Activated CD4-positive, alpha-beta T cell treated with anti-CD3 and anti-CD28 coated beads, Interleukin-2, amount 10 ng/mL, durations not matched to agents 24 days and 14 days (primary cell): ENCODE data around the gene FREM2. TPM values are rescaled to one million over a fixed set of nuclear protein-coding genes. Genes with fewer than 3 reads are reported as not detected.

Source experiments
- DNase-seq: peaks from one replicate; pipeline ENCODE4 v3.0.0; 2022
- H3K27ac Mint-ChIP-seq: one replicate; pipeline ENCODE4 v1.8.0; 2022; ENCODE audit warnings: mild to moderate bottlenecking, mixed read lengths
- H3K27me3 Mint-ChIP-seq: one replicate; pipeline ENCODE4 v1.8.0; 2022; ENCODE audit warnings: mixed read lengths
- H3K36me3 Mint-ChIP-seq: one replicate; pipeline ENCODE4 v1.8.0; 2022; ENCODE audit warnings: low read depth, mild to moderate bottlenecking, mixed read lengths
- H3K4me1 Mint-ChIP-seq: one replicate; pipeline ENCODE4 v1.8.0; 2021; ENCODE audit warnings: mixed read lengths
- H3K4me3 Mint-ChIP-seq: one replicate; pipeline ENCODE4 v1.8.0; 2022; ENCODE audit warnings: mild to moderate bottlenecking, moderate library complexity, mixed read lengths
- H3K9me3 Mint-ChIP-seq: one replicate; pipeline ENCODE4 v1.8.0; 2021; ENCODE audit warnings: mixed read lengths
- intact Hi-C: fragments of 100-400 bp; cut with micrococcal nuclease; formaldehyde crosslinking; loops from one replicate; pipeline ENCODE4 v1.15.1; 2023
- total RNA-seq: library from RNA; stranded (reverse); gene quantifications from 2 replicates; pipeline ENCODE4 v1.2.3, GENCODE V29; 2022

The FREM2 gene
- total RNA-seq, 1 donor from 2014 or later, result under 0.01 TPM

DNA sequence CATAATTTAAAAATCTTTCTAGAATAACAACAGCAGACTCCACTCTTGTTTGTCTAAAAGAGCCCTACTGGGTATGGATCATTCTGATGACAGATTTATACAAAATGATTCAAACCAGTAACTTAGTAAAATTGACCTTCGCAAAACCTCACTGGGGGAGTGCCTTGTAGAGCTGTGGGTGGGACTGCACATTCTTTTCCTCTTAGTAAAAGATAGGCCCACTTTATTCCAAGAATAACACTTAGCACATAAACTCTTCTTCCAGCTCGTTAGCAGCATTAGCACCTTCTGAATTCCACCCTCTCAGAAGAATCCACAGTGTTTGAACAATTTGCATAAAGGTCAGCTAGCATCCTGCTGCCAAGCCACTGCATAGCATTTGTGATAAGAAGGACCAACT is 196.9 kb downstream of the FREM2 start:
- Mint-ChIP-seq H3K9me3 (no peaks in the 10 kb centered on the region), H3K27me3 (peaks cover 7% of the 10 kb centered on the region), H3K27ac (no peak overlapping the region), H3K4me3 (no peak overlapping the region), H3K4me1 (no peaks in the 10 kb centered on the region), H3K36me3 (no peaks in the 10 kb centered on the region)
- no peak for DNase-seq
- intact Hi-C loops, result no loop called here

DNA sequence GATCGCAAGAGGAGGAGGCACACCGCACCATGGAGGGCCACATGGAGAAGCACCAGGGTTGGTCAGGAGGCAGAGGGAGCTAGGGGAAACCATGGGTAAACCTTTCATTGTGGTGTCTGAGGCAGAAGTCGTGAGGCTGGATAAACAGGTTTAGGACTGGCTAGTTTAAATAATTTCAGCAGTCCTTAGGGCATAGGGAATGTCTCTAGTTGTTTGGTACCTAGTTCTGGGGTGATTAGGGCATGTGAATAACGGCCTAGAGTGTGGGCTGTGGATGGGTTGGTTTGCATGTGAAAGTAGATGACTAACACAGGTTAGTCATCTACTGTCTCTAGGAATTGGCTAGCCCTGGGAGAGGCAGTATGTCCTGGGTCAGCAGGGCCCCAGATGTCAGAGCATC is 201.4 kb downstream of the FREM2 start:
- no peak overlapping the region for H3K4me3 Mint-ChIP-seq
- H3K27ac Mint-ChIP-seq, result no peak overlapping the region
- no peak for DNase-seq
- intact Hi-C loops, result no loop called here
- peaks cover 10% of the 10 kb centered on the region for H3K27me3 Mint-ChIP-seq
- no peaks in the 10 kb centered on the region for H3K4me1 Mint-ChIP-seq
- H3K9me3 Mint-ChIP-seq, result no peaks in the 10 kb centered on the region
- no peaks in the 10 kb centered on the region for H3K36me3 Mint-ChIP-seq

DNA sequence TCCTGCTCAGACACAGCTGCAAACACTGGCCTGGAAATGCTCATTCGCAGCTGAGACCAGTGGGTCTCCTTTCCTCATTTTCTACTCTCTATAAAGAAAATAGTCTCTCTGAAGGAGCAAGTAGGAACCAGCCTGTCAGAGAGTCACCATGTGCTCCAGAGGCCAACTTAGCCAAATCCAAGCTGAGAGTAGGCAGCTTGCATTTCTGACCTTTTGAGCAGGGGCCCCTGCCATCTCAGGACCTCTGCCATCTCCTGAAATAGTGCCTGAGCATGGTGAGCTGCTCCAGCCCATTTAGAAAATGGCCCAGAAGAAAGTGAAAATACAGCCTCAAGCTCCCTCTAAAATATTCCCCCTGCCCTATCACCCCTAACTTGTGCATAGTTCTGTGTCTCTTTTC is 208.2 kb downstream of the FREM2 start:
- no peaks in the 10 kb centered on the region for H3K4me1 Mint-ChIP-seq

DNA sequence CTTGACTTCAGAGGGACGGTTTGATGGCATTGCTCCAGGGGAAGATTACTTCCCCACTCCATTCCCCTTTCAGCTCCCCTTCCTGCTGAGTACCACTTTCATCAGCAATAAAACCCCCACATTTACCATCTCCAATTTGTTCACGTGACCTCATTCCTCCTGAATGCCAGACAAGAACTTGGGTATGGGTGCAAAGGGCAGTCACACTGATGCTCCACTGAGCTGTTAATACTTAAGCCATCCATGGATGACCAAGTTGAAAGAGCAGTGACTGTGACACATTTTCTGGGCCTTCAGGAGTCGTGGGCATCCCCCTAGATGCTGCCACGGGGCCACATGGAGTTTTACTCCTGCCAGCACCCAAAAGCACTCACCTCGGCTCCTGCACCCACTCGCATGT is 210.6 kb downstream of the FREM2 start:
- no peaks in the 10 kb centered on the region for H3K27me3 Mint-ChIP-seq
- intact Hi-C loops, result no loop called here
- H3K27ac Mint-ChIP-seq, result no peak overlapping the region
- no peaks in the 10 kb centered on the region for H3K9me3 Mint-ChIP-seq
- no peaks in the 10 kb centered on the region for H3K4me1 Mint-ChIP-seq
- no peak for DNase-seq
- H3K36me3 Mint-ChIP-seq, result no peaks in the 10 kb centered on the region
- H3K4me3 Mint-ChIP-seq, result no peak overlapping the region

More for the DNA sequence above, 208.2 kb downstream of the FREM2 start:
- no peak for DNase-seq
- no peaks in the 10 kb centered on the region for H3K36me3 Mint-ChIP-seq
- H3K9me3 Mint-ChIP-seq, result no peaks in the 10 kb centered on the region
- intact Hi-C loops, result no loop called here
- H3K27ac Mint-ChIP-seq, result no peak overlapping the region
- H3K4me3 Mint-ChIP-seq, result no peak overlapping the region
- H3K27me3 Mint-ChIP-seq, result peaks cover 4% of the 10 kb centered on the region

DNA sequence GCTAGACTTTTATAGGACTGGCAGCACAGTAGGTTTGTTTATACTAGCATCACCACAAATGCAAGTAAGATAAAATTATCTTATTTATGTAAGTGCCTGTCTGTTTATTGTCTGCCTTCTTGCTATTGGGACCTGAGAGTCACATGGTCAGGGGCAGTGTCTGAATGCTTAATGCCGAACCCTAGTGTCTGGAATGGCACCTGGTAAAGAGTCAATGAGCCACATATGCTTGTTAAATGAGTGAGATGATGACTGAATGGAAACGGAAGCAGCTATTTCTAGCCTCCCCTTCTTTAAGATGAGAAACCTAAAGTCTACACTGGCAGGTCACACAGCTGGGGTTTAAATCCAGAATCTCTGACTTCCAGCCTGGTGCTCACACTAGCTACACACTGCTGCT is 211.6 kb downstream of the FREM2 start:
- intact Hi-C loops, result no loop called here
- DNase-seq, result no peak
- H3K4me3 Mint-ChIP-seq, result no peak overlapping the region
- no peaks in the 10 kb centered on the region for H3K9me3 Mint-ChIP-seq
- H3K4me1 Mint-ChIP-seq, result no peaks in the 10 kb centered on the region
- H3K27ac Mint-ChIP-seq, result no peak overlapping the region
- no peaks in the 10 kb centered on the region for H3K27me3 Mint-ChIP-seq
- H3K36me3 Mint-ChIP-seq, result no peaks in the 10 kb centered on the region

DNA sequence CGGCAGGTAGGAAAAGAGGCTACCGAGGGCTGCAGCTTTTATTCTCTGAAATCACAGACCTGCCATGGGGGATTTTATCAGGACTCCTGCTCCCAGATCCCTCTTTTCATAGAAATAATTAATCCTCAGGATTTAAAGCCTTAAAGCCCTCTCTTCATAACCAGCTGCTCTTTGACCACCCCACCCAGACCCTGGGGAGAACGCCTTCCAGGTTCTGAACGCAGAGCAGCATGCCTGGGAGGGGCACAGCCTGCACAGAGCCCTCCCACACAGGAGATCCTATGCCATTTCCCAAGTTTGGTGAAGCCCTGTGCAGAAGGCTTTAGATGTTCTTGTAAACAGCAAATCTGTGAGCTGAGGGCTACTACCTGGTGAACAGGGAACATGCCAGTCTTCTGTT is 212.7 kb downstream of the FREM2 start:
- DNase-seq, result no peak
- H3K4me3 Mint-ChIP-seq, result no peak overlapping the region
- H3K36me3 Mint-ChIP-seq, result no peaks in the 10 kb centered on the region
- no peaks in the 10 kb centered on the region for H3K4me1 Mint-ChIP-seq
- no peak overlapping the region for H3K27ac Mint-ChIP-seq
- H3K9me3 Mint-ChIP-seq, result no peaks in the 10 kb centered on the region
- intact Hi-C loops, result no loop called here
- H3K27me3 Mint-ChIP-seq, result no peaks in the 10 kb centered on the region

DNA sequence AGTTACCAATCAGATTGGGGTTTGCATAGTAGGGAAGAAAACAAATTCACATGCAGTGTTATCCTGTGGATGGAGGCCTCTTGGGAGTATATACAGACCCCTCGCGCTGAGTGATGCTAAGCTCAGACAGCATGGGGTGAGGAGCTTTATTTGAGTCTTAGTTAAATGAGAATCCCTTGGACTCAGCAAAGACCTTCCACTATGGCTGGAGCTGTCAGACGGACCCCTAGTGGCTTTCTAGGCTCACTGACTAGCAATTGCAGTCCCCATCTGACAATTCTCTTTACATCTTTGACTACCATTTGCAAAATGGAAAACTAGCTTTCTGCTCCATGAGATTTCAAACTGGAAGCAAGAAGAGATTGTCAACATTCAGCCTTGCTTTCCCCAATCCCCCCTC is 213.3 kb downstream of the FREM2 start:
- H3K27ac Mint-ChIP-seq, result no peak overlapping the region
- no peaks in the 10 kb centered on the region for H3K4me1 Mint-ChIP-seq
- H3K27me3 Mint-ChIP-seq, result no peaks in the 10 kb centered on the region
- intact Hi-C loops, result no loop called here
- no peak for DNase-seq
- no peak overlapping the region for H3K4me3 Mint-ChIP-seq
- no peaks in the 10 kb centered on the region for H3K36me3 Mint-ChIP-seq
- no peaks in the 10 kb centered on the region for H3K9me3 Mint-ChIP-seq

DNA sequence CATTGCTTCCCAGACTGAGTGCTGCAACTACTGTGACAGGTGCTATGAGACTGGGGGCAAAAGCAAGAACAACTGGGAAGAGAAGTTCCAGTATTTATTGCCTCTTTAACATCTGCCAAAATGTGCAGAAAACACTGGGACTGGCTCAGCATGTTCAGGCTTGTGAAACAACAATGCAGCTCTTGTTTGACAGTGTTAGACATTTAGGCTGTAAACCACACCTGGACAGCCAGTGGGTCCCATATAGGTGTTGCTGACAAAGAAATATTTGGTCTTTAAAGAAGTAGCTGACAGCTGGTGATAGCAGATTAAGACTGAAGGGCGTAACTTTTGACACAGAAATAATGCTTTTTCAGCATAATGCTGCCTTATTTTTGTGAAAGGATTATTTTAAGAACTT is 215.7 kb downstream of the FREM2 start:
- Mint-ChIP-seq H3K4me3 (no peak overlapping the region), H3K9me3 (no peaks in the 10 kb centered on the region), H3K4me1 (no peaks in the 10 kb centered on the region), H3K27me3 (peaks cover 3% of the 10 kb centered on the region), H3K27ac (no peak overlapping the region), H3K36me3 (no peaks in the 10 kb centered on the region)
- intact Hi-C loops, result no loop called here
- no peak for DNase-seq

DNA sequence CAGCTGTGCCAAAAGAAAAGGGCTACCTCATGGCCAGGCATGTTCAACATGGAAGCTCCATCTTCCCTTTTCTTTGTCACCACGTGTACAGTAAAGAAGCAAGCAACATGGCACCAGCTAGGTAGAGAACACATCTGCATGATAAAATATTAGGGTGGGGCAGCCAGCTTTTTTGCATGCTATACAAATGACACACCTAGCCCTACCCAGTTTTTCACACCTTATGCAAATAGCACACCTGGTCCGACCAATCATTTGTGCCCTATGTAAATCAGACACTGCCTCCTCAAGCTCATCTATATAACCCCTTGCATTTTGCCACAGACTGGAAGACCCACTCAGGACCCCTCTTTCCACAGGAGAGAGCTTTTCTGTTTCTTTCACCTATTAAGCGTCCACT is 218.2 kb downstream of the FREM2 start:
- no peak for DNase-seq
- Mint-ChIP-seq H3K36me3 (no peaks in the 10 kb centered on the region), H3K9me3 (no peaks in the 10 kb centered on the region), H3K4me3 (no peak overlapping the region), H3K4me1 (no peaks in the 10 kb centered on the region), H3K27ac (no peak overlapping the region), H3K27me3 (peaks cover 3% of the 10 kb centered on the region)
- intact Hi-C loops, result no loop called here

DNA sequence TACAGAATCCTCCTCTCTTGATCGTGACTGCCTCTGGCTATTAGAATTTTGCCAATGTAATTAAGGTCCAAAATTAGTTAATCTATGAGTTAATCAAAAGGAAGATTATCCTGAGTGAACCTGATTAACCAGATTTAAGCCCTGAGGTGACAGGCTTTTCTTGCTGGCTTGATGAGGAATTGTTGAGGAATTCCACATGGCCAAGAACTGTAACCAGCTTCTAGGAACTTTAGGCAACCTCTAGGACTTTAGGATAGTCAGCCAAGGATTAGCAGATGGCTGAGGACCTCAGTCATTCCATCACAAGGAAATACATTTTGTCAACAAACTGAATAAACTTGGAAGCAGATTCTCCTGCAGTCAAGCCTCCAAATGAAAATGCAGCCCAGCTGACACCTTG is 219.0 kb downstream of the FREM2 start:
- H3K4me3 Mint-ChIP-seq, result no peak overlapping the region

DNA sequence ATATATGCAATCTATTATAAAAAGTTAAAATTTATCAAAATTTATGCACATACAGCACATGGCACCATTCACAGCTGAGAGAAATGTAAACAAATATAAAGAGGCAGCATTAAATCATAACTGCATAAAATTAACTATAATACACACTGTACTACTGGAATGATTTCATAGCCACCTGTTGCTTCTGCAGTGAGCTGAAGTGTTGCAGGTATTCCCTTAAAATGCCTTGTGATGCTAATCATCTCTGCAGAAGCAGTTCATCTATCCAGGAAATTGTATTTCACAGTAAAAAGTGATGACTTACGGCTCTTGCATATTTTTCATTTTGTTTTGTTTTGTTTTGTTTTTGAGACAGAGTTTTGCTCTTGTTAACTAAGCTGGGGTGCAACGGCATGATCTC is 221.7 kb downstream of the FREM2 start:
- Mint-ChIP-seq H3K4me1 (no peaks in the 10 kb centered on the region), H3K27ac (no peak overlapping the region), H3K9me3 (no peaks in the 10 kb centered on the region), H3K36me3 (no peaks in the 10 kb centered on the region), H3K27me3 (peaks cover 3% of the 10 kb centered on the region), H3K4me3 (no peak overlapping the region)
- no peak for DNase-seq
- intact Hi-C loops, result no loop called here

More for the DNA sequence above, 219.0 kb downstream of the FREM2 start:
- H3K36me3 Mint-ChIP-seq, result no peaks in the 10 kb centered on the region
- intact Hi-C loops, result no loop called here
- no peaks in the 10 kb centered on the region for H3K9me3 Mint-ChIP-seq
- no peaks in the 10 kb centered on the region for H3K4me1 Mint-ChIP-seq
- DNase-seq, result no peak
- no peak overlapping the region for H3K27ac Mint-ChIP-seq
- H3K27me3 Mint-ChIP-seq, result peaks cover 3% of the 10 kb centered on the region

DNA sequence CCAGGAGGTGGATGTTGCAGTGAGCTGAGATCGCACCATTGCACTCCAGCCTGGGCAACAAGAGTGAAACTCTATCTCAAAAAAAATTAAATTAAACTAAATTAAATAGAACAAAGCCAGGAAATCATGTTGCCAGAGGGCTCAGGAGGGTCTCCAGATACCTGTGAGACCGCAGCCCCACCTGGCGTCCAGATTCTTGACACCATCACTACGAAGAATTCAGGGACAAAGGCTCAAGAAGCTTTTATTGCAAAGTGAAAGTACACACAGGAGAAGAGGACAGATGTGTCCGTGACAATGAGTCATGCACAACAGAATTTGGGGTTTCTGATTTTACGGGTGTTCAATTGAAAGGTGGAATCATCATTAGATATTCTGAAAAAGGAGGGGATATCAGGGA is 227.2 kb downstream of the FREM2 start:
- Mint-ChIP-seq H3K27ac (no peak overlapping the region), H3K4me1 (no peaks in the 10 kb centered on the region), H3K4me3 (no peak overlapping the region), H3K9me3 (no peaks in the 10 kb centered on the region), H3K27me3 (no peaks in the 10 kb centered on the region), H3K36me3 (no peaks in the 10 kb centered on the region)
- intact Hi-C loops, result no loop called here
- DNase-seq, result no peak

DNA sequence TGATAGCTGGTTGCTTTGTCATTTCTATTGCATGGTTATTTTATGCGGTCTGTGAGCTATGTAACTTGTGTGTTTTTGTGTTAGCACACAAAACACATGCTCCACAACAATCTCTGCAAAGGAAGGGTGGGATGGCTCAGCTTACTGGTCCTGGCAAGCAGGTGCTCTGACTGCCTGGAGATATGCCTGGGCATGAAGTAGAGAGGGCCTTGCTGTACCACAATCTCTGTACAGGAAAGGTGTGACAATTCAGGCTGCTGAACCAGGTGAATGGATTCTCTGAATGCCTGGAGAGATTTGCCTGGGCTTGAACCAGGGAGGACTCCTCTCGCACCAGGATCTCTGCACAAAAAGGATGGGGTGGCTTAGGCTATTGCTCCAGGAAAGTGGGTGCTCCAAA is 234.2 kb downstream of the FREM2 start:
- DNase-seq, result no peak
- Mint-ChIP-seq H3K4me3 (no peak overlapping the region), H3K36me3 (no peaks in the 10 kb centered on the region), H3K9me3 (no peaks in the 10 kb centered on the region), H3K4me1 (no peaks in the 10 kb centered on the region), H3K27me3 (peaks cover 12% of the 10 kb centered on the region), H3K27ac (no peak overlapping the region)
- intact Hi-C loops, result no loop called here

DNA sequence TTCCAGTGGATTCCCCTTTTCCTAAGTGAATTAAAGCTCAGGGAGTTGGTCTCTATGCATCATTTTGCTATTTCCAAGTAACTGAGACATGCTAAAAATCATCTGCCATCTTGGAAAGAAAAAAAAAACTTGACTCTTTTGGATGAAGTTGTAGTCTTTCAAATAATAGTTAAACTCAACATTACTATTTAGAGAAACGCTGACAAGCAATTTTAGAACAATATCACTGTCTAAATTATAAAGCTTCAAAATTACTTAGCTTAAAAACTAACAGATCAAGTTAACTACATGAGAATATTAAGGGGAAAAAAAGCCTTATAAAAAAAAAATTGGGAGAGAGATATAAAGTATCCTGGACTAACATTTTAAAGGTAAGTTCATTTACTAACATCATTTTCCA is 235.3 kb downstream of the FREM2 start:
- intact Hi-C loops, result no loop called here
- no peaks in the 10 kb centered on the region for H3K9me3 Mint-ChIP-seq
- no peak overlapping the region for H3K27ac Mint-ChIP-seq
- H3K36me3 Mint-ChIP-seq, result no peaks in the 10 kb centered on the region
- no peaks in the 10 kb centered on the region for H3K4me1 Mint-ChIP-seq
- H3K27me3 Mint-ChIP-seq, result peaks cover 16% of the 10 kb centered on the region
- no peak overlapping the region for H3K4me3 Mint-ChIP-seq
- no peak for DNase-seq

DNA sequence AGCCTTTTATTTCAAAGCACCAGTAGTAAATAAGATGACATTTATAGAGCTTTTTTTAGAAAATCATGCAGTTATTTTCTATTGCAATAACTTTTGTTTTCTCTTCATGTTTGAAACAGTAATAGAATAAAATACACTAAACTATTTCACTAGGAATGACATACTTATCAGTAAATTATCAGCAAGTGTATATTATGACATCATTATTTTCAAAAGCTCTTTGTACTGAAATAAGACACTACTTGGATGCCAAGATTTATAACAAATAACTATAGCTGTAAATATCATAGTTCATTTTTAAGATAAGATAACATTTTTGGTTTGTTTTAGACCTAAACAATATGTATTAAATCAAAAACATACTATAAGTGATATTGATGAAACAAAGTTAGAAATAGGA is 246.9 kb downstream of the FREM2 start:
- intact Hi-C loops, result no loop called here
- Mint-ChIP-seq H3K4me1 (no peaks in the 10 kb centered on the region), H3K27me3 (peaks cover 5% of the 10 kb centered on the region), H3K36me3 (no peaks in the 10 kb centered on the region), H3K27ac (no peak overlapping the region), H3K4me3 (no peak overlapping the region), H3K9me3 (no peaks in the 10 kb centered on the region)
- DNase-seq, result no peak
